Gastroesophageal sphincter (tissue), 4 donors: ENCODE data around the gene PPFIA3. TPM values are rescaled to one million over a fixed set of nuclear protein-coding genes. Genes with fewer than 3 reads are reported as not detected.

Source experiments
- ATAC-seq: fragments of 150-250 bp; one replicate; pipeline ENCODE4 v1.9.1; 2016; ENCODE audit warnings: mild to moderate bottlenecking, moderate library complexity
- H3K27ac ChIP-seq, 4 donors: fragments of 200-600 bp; sonication (generic) in 3 of 4; 1 replicate in 3 of 4; 2 replicates in 1 of 4; pipeline ENCODE4 v1.5.1; 2016 to 2019
- H3K27me3 ChIP-seq: fragments of 200-600 bp; sonication (generic); one replicate; pipeline ENCODE4 v1.5.1; 2019
- H3K36me3 ChIP-seq, 2 donors: fragments of 200-600 bp; sonication (generic); one replicate each; pipeline ENCODE4 v1.5.1; 2019; ENCODE audit warnings: control low read depth in 1 of 2
- H3K4me1 ChIP-seq, 3 donors: fragments of 200-600 bp; sonication (generic); 1 replicate in 2 of 3; 2 replicates in 1 of 3; pipeline ENCODE4 v1.5.1; 2016 to 2019; ENCODE audit warnings: control low read depth in 2 of 3
- H3K4me3 ChIP-seq, 2 donors: fragments of 200-600 bp; sonication (generic); one replicate each; pipeline ENCODE4 v1.5.1; 2019; ENCODE audit warnings: mild to moderate bottlenecking in 1 of 2, moderate library complexity in 1 of 2
- H3K9me3 ChIP-seq, 3 donors: fragments of 200-600 bp; sonication (generic); one replicate each; pipeline ENCODE4 v1.5.1; 2017 to 2019; ENCODE audit warnings: control low read depth in 2 of 3
- EP300 ChIP-seq: sonication (generic); formaldehyde crosslinking; IDR thresholded peaks from one replicate; pipeline ENCODE4 v1.6.1; 2017; ENCODE audit warnings: antibody characterized with exemption, mild to moderate bottlenecking
- POLR2A ChIP-seq, 2 donors: fragments of 450-650 bp; IDR thresholded peaks; one replicate each; pipeline ENCODE4 v1.6.1; 2017; ENCODE audit warnings: antibody characterized with exemption in 2 of 2, mild to moderate bottlenecking in 2 of 2, moderate library complexity in 1 of 2
- POLR2AphosphoS5 ChIP-seq: sonication (generic); formaldehyde crosslinking; IDR thresholded peaks from one replicate; pipeline ENCODE4 v1.6.1; 2017; ENCODE audit warnings: antibody characterized with exemption
- WGBS, 2 donors: methylation state at CpG; one replicate each; pipeline ENCODE4 v1.1.5; 2018; ENCODE audit warnings: low coverage in 1 of 2; 5-methylcytosine and 5-hydroxymethylcytosine counted together
- total RNA-seq, 4 donors: library from RNA; depleted of rRNA; stranded (reverse); fragments of >200 nt; gene quantifications; one replicate each; pipeline ENCODE4 v1.1.0, GENCODE V29; 2016
- TF ChIP-seq, protein P1 (sequence below), 4 experiments: fragments of 200-600 bp in 2 of 4; fragments of 450-650 bp in 2 of 4; sonication (generic) in 1 of 4; IDR thresholded peaks; one replicate each; pipeline ENCODE4 v1.5.1; 2017 to 2019; ENCODE audit warnings: antibody characterized with exemption in 4 of 4, mild to moderate bottlenecking in 2 of 4, moderate library complexity in 2 of 4

PPFIA3 gene
- total RNA-seq, 4 donors from 2014 or later, result 3.6 to 7.6 (median 5.0) TPM

DNA sequence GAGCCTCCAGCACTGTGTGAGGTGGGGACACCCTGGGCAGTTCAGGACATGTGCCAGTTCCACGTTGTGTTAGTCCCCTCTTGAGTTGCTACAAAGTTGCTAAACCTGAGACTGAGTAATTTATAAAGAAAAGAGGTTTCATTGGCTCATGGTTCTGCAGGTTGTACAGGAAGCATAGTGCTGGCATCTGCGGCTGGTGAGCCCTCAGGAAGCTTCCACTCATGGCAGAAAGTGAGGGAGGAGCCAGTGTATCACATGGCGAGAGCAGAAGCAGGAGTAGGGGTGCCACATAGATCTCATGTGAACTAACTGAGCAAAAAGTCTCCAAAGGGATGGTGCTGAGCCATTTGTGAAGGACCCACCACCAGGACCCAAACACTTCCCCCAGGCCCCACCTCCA is 71.4 kb downstream of the PPFIA3 start:
- no peak overlapping the region for H3K4me3 ChIP-seq
- H3K9me3 ChIP-seq, result no peaks in the 10 kb centered on the region
- WGBS, 2 donors, result 86% methylated on average over 2 of the region's 3 CpGs; no CpG with 5 or more reads in 1 of the 2 donors
- H3K36me3 ChIP-seq, result peaks cover 0 to 83% of the 10 kb centered on the region in 2 donors
- TF ChIP-seq POLR2A (IDR thresholded peaks at IDR 0.05), result no peak
- no peak for TF ChIP-seq POLR2AphosphoS5
- no peaks in the 10 kb centered on the region for H3K27me3 ChIP-seq
- no peak for ATAC-seq
- no peaks in the 10 kb centered on the region for H3K4me1 ChIP-seq
- no peak overlapping the region for H3K27ac ChIP-seq

- 94 to 100% methylated on average over 1 to 6 of the region's 6 CpGs for WGBS, 2 donors
- no peak for ATAC-seq
- H3K9me3 ChIP-seq, result no peaks in the 10 kb centered on the region
- H3K36me3 ChIP-seq, result peaks cover 0 to 63% of the 10 kb centered on the region in 2 donors
- H3K27me3 ChIP-seq, result no peaks in the 10 kb centered on the region
- no peak overlapping the region for H3K4me3 ChIP-seq
- no peak for TF ChIP-seq EP300
- TF ChIP-seq, protein P1, sequence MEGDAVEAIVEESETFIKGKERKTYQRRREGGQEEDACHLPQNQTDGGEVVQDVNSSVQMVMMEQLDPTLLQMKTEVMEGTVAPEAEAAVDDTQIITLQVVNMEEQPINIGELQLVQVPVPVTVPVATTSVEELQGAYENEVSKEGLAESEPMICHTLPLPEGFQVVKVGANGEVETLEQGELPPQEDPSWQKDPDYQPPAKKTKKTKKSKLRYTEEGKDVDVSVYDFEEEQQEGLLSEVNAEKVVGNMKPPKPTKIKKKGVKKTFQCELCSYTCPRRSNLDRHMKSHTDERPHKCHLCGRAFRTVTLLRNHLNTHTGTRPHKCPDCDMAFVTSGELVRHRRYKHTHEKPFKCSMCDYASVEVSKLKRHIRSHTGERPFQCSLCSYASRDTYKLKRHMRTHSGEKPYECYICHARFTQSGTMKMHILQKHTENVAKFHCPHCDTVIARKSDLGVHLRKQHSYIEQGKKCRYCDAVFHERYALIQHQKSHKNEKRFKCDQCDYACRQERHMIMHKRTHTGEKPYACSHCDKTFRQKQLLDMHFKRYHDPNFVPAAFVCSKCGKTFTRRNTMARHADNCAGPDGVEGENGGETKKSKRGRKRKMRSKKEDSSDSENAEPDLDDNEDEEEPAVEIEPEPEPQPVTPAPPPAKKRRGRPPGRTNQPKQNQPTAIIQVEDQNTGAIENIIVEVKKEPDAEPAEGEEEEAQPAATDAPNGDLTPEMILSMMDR (IDR thresholded peaks at IDR 0.05), result no peak
- TF ChIP-seq POLR2A (IDR thresholded peaks at IDR 0.05), result no peak
- TF ChIP-seq POLR2AphosphoS5, result no peak
- H3K27ac ChIP-seq, result no peak overlapping the region
- peaks cover 0 to 18% (median 0%) of the 10 kb centered on the region in 3 donors for H3K4me1 ChIP-seq
Observed at GRCh38 chr19:49193822-49194394, 74.6 kb downstream of the PPFIA3 start.

DNA sequence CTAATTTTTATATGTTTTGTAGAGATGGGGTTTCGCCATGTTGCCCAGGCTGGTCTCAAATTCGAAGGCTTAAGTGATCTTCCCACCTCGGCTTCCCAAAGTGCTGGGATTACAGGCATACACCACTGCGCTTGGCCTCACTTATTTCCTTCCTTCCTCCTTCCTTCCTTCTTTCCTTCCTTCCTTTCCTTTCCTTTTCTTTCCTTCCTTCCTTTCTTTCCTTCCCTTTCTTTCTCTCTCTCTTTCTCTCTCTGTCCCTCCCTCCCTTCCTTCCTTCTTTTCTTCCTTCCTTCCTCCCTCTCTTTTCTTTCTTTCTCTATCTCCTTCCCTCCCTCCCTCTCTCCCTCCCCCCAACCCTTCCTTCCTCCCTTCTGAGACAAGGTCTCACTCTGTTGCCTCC is 75.1 kb downstream of the PPFIA3 start:
- H3K9me3 ChIP-seq, result no peaks in the 10 kb centered on the region
- no peak for ATAC-seq
- peaks cover 0 to 58% of the 10 kb centered on the region in 2 donors for H3K36me3 ChIP-seq
- H3K4me3 ChIP-seq, result no peak overlapping the region
- TF ChIP-seq POLR2AphosphoS5 (no peak), POLR2A (IDR thresholded peaks at IDR 0.05) (no peak), EP300 (no peak)
- TF ChIP-seq, protein P1 (IDR thresholded peaks at IDR 0.05), result no peak
- no peaks in the 10 kb centered on the region for H3K27me3 ChIP-seq
- 69 to 82% methylated on average over 4 of the region's 4 CpGs for WGBS, 2 donors
- H3K4me1 ChIP-seq, result peaks cover 0 to 21% (median 0%) of the 10 kb centered on the region in 3 donors
- H3K27ac ChIP-seq, result no peak overlapping the region

DNA sequence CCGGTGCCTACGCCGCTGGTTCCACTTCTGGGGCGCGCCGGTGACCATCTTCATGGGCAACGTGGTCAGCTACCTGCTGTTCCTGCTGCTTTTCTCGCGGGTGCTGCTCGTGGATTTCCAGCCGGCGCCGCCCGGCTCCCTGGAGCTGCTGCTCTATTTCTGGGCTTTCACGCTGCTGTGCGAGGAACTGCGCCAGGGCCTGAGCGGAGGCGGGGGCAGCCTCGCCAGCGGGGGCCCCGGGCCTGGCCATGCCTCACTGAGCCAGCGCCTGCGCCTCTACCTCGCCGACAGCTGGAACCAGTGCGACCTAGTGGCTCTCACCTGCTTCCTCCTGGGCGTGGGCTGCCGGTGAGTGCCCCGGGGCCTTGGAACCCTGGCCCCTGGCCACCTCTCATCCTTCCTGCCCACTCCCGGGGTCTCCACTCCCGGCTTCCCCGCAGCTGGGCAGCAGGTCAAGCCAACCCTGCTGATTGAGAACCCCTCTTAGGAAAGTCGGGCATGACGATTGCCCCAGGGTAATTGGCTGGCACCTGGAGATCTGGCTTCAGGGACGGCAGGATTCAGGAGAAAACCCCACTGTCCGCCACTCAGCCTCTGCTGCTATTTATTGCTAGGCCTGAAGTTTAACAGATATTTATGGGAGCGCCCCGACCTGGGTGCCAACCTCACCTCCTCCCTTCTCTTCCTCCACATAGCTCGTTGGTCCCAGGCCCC is 77.3 kb downstream of the PPFIA3 start:
- Histone ChIP-seq H3K4me1 (peaks cover 0 to 21% (median 0%) of the 10 kb centered on the region in 3 donors), H3K27me3 (no peaks in the 10 kb centered on the region), H3K9me3 (no peaks in the 10 kb centered on the region), H3K36me3 (peaks cover 0 to 54% of the 10 kb centered on the region in 2 donors), H3K27ac (peak overlapping the region in 3 of 4 donors; percentile 42 to 66 (median 62)), H3K4me3 (peak overlapping the region in 1 of 2 donors; percentile 28)
- TF ChIP-seq POLR2AphosphoS5 (no peak), POLR2A (IDR thresholded peaks at IDR 0.05) (no peak), EP300 (no peak)
- TF ChIP-seq, protein P1 (IDR thresholded peaks at IDR 0.05), result no peak
- WGBS, 2 donors, result 35 to 64% methylated on average over 3 to 7 of the region's 40 CpGs
- ATAC-seq, result peak; percentile 67

DNA sequence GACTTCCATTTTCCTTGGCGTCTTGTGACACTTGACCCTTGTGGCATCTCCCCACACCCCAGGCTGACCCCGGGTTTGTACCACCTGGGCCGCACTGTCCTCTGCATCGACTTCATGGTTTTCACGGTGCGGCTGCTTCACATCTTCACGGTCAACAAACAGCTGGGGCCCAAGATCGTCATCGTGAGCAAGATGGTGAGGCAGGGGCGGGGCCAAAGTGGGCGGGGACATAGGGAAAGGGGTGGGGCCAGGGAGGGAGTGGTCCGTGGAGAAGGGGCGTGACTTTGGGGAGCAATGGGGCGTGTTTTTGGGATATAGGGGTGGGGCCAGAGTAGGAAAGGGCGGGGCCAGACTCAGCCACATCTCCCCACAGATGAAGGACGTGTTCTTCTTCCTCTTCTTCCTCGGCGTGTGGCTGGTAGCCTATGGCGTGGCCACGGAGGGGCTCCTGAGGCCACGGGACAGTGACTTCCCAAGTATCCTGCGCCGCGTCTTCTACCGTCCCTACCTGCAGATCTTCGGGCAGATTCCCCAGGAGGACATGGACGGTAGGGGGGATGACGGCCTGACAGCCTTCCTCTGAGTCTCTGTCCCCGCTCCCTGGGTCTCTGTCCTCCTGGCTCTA is 81.0 kb downstream of the PPFIA3 start:
- Histone ChIP-seq H3K27ac (no peak overlapping the region), H3K9me3 (no peaks in the 10 kb centered on the region), H3K36me3 (peaks cover 0 to 63% of the 10 kb centered on the region in 2 donors), H3K4me1 (peaks cover 0 to 21% (median 0%) of the 10 kb centered on the region in 3 donors), H3K27me3 (no peaks in the 10 kb centered on the region), H3K4me3 (no peak overlapping the region)
- TF ChIP-seq, protein P1 (IDR thresholded peaks at IDR 0.05), result no peak
- TF ChIP-seq EP300 (no peak), POLR2A (IDR thresholded peaks at IDR 0.05) (no peak), POLR2AphosphoS5 (no peak)
- 93 to 98% methylated on average over 11 to 13 of the region's 29 CpGs for WGBS, 2 donors
- peak; percentile 25 for ATAC-seq
